HEK293T (cell line): ENCODE results near the gene NAT10.

Experiments
- BHLHE40 ChIP-seq: fragments of 450-650 bp; IDR thresholded peaks from 2 replicates; pipeline ENCODE4 v1.6.1; 2016; ENCODE audit warnings: mild to moderate bottlenecking, moderate library complexity, borderline replicate concordance
- CTBP1 ChIP-seq: fragments of 450-650 bp; IDR thresholded peaks from 2 replicates; pipeline ENCODE4 v1.6.1; 2016; ENCODE audit warnings: borderline replicate concordance
- ELF4 ChIP-seq: fragments of 450-650 bp; IDR thresholded peaks from 2 replicates; pipeline ENCODE4 v1.6.1; 2017; ENCODE audit warnings: antibody characterized with exemption
- FOXM1 ChIP-seq: fragments of 450-650 bp; IDR thresholded peaks from 2 replicates; pipeline ENCODE4 v1.6.1; 2017; ENCODE audit warnings: mild to moderate bottlenecking, borderline replicate concordance
- NFRKB ChIP-seq: fragments of 450-650 bp; IDR thresholded peaks from 2 replicates; pipeline ENCODE4 v1.6.1; 2016; ENCODE audit warnings: mild to moderate bottlenecking, moderate library complexity
- PKNOX1 ChIP-seq: fragments of 450-650 bp; IDR thresholded peaks from 2 replicates; pipeline ENCODE4 v1.6.1; 2016
- SP1 ChIP-seq: fragments of 450-650 bp; IDR thresholded peaks from 2 replicates; pipeline ENCODE4 v1.6.1; 2017
- SUZ12 ChIP-seq: fragments of 450-650 bp; IDR thresholded peaks from 2 replicates; pipeline ENCODE4 v1.6.1; 2016; ENCODE audit warnings: mild to moderate bottlenecking
- TARDBP ChIP-seq: fragments of 450-650 bp; IDR thresholded peaks from 2 replicates; pipeline ENCODE4 v1.6.1; 2016

- TF ChIP-seq FOXM1 (no peak), TARDBP (no peak), CTBP1 (no peak), SP1 (no peak), ELF4 (no peak), PKNOX1 (no peak), SUZ12 (no peak), NFRKB (no peak), BHLHE40 (no peak)
Observed at GRCh38 chr11:34162493-34162820, 57.0 kb downstream of the NAT10 start.
